GM12891 (cell line): ENCODE measurements around the gene RAB7B.

ENCODE experiments used
- POLR2A ChIP-seq: IDR thresholded peaks from 2 replicates; pipeline ENCODE4 v1.6.1; 2011; ENCODE audit warnings: low read depth, low read length, control low read depth
- POLR2AphosphoS5 ChIP-seq: IDR thresholded peaks from 2 replicates; pipeline ENCODE4 v1.6.1; 2011; ENCODE audit warnings: low read depth, low read length, control low read depth
- SPI1 ChIP-seq: IDR thresholded peaks from 2 replicates; pipeline ENCODE4 v1.6.1; 2011; ENCODE audit warnings: low read depth, low read length, control low read depth

GRCh38 chr1:206013026-206013795, 10.0 kb upstream of the RAB7B start:
- TF ChIP-seq POLR2A (no peak), SPI1 (peak; percentile 22; the same call in 1 of the 2 replicates), POLR2AphosphoS5 (no peak)
